Peyer's patch (tissue), 4 donors: ENCODE measurements around the gene BIN1.

ENCODE experiments used
- CTCF ChIP-seq, 6 experiments: fragments of 450-650 bp in 4 of 6; fragments of 200-600 bp in 2 of 6; sonication (generic) in 1 of 6; IDR thresholded peaks; one replicate each; pipeline ENCODE4 v1.5.1; 2017 to 2019; ENCODE audit warnings: antibody characterized with exemption in 6 of 6, mild to moderate bottlenecking in 3 of 6, moderate library complexity in 1 of 6
- POLR2A ChIP-seq, 2 donors: fragments of 450-650 bp; IDR thresholded peaks; one replicate each; pipeline ENCODE4 v1.5.1; 2017; ENCODE audit warnings: antibody characterized with exemption in 2 of 2, mild to moderate bottlenecking in 2 of 2, moderate library complexity in 2 of 2

- TF ChIP-seq CTCF (IDR thresholded peaks at IDR 0.05) (no peak), POLR2A (IDR thresholded peaks at IDR 0.05) (no peak)
These were observed 9.5 kb downstream of the BIN1 start for GRCh38 chr2:127097471-127097765.
